Neural progenitor cell (in vitro differentiated cells): ENCODE results near the gene CACNG7.

Experiments used
- CTCF ChIP-seq: fragments of 200-600 bp; sonication (generic); IDR thresholded peaks from 2 replicates; pipeline ENCODE4 v1.5.1; 2017; ENCODE audit warnings: antibody characterized with exemption, mild to moderate bottlenecking
- EZH2 ChIP-seq: fragments of 200-600 bp; sonication (generic); IDR thresholded peaks from 2 replicates; pipeline ENCODE4 v1.6.1; 2017; ENCODE audit warnings: antibody characterized with exemption, mild to moderate bottlenecking, moderate library complexity

GRCh38 chr19:53969366-53969765, 60.3 kb downstream of the CACNG7 start:
- TF ChIP-seq CTCF = no peak
- TF ChIP-seq EZH2 = no peak
